Smooth muscle cell (in vitro differentiated cells): ENCODE measurements around the gene SHPK. TPM values are rescaled to one million over a fixed set of nuclear protein-coding genes. Genes with fewer than 3 reads are reported as not detected.

ENCODE experiments used
- DNase-seq: peaks from one replicate; lab custom pipeline; 2025; ENCODE audit not compliant: unreplicated experiment; lab: John Stamatoyannopoulos, UW
- H2AFZ ChIP-seq: fragments of 200-600 bp; sonication (generic); 2 replicates; pipeline ENCODE4 v1.6.0; 2016; ENCODE audit warnings: antibody characterized with exemption, low read depth, mild to moderate bottlenecking
- H3F3A ChIP-seq: fragments of 200-600 bp; sonication (generic); 2 replicates; pipeline ENCODE4 v1.6.0; 2017; ENCODE audit warnings: antibody characterized with exemption, low read depth
- H3K27ac ChIP-seq: fragments of 200-600 bp; sonication (generic); 2 replicates; pipeline ENCODE4 v1.5.1; 2016; ENCODE audit warnings: low read depth, mild to moderate bottlenecking
- H3K27me3 ChIP-seq: fragments of 200-600 bp; sonication (generic); 2 replicates; pipeline ENCODE4 v1.6.1; 2016; ENCODE audit warnings: low read depth, mild to moderate bottlenecking
- H3K36me3 ChIP-seq: fragments of 200-600 bp; sonication (generic); 2 replicates; pipeline ENCODE4 v1.5.1; 2016; ENCODE audit warnings: low read depth
- H3K4me1 ChIP-seq: fragments of 200-600 bp; sonication (generic); 2 replicates; pipeline ENCODE4 v1.5.1; 2016; ENCODE audit warnings: low read depth
- H3K4me2 ChIP-seq: fragments of 200-600 bp; sonication (generic); 2 replicates; pipeline ENCODE4 v1.6.0; 2016; ENCODE audit warnings: mild to moderate bottlenecking
- H3K4me3 ChIP-seq: fragments of 200-600 bp; sonication (generic); 2 replicates; pipeline ENCODE4 v1.5.1; 2016; ENCODE audit warnings: mild to moderate bottlenecking
- H3K79me2 ChIP-seq: fragments of 200-600 bp; sonication (generic); 2 replicates; pipeline ENCODE4 v1.6.0; 2016; ENCODE audit warnings: low read depth, mild to moderate bottlenecking
- H3K9ac ChIP-seq: fragments of 200-600 bp; sonication (generic); 2 replicates; pipeline ENCODE4 v1.6.0; 2016; ENCODE audit warnings: low read depth
- H3K9me3 ChIP-seq: fragments of 200-600 bp; sonication (generic); replicated peaks from 2 replicates; pipeline ENCODE4 v1.5.1; 2016; ENCODE audit warnings: low read depth
- H4K20me1 ChIP-seq: fragments of 200-600 bp; sonication (generic); 2 replicates; pipeline ENCODE4 v1.6.0; 2016; ENCODE audit warnings: low read depth
- CTCF ChIP-seq: fragments of 200-600 bp; sonication (generic); IDR thresholded peaks from 2 replicates; pipeline ENCODE4 v1.5.1; 2017; ENCODE audit warnings: borderline replicate concordance, mild to moderate bottlenecking, antibody characterized with exemption; ENCODE audit not compliant: insufficient read depth, poor library complexity, severe bottlenecking
- WGBS: methylation state at CpG from one replicate; pipeline ENCODE4 v1.1.7; 2016; ENCODE audit warnings: low lambda C conversion rate; 5-methylcytosine and 5-hydroxymethylcytosine counted together
- polyA plus RNA-seq: library from polyadenylated mRNA; unstranded; fragments of >200 nt; fragmentation: Nextera tagmentation; extraction: Ambion mirVana; gene quantifications from 2 replicates; pipeline ENCODE4 v1.2.1, GENCODE V29; 2016
- total RNA-seq: library from RNA; depleted of rRNA; stranded (reverse); fragments of >200 nt; gene quantifications from 2 replicates; pipeline ENCODE4 v1.2.3, GENCODE V29; 2014

SHPK gene
- total and polyA plus RNA-seq, 2 experiments from 2014 or later, result 5.3 to 9.5 TPM

DNA sequence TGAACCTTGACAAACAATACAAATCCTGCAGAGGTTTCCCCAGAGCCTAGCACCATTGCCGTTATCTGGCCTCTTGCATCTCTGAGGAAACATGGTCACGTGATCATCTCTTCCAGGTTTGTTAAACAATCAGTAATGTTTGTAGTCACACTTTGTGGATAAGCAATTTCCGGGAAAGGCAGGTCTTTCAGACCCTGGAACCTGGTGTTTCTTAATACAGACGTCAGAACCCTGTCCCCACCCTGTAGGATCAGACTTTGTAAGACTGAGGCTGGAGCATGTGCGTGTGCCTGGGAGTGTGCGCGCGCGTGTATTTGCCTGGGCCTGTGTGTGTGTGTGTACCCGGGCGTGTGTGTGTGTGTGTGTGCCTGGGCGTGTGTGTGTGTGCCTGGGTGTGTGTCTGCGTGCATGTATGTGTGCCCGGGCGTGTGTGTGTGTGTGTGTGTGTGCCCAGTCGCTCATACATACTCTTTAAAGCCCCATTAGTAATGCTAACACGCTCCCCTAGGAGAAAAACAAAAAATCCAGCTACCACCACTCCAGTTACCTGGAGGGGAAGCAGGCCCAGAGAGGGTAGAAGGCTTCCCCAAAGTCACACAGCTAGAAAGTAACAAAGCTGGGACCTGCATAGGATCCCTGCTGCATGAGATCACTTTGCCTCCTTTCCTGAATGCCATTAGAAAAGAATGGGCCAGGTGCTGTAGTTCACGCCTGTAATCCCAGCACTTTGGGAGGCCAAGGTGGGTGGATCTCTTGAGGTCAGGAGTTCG, 5.9 kb upstream of the SHPK start:
- Histone ChIP-seq H4K20me1 (no peaks in the 10 kb centered on the region), H3K27ac (no peak overlapping the region), H3K4me1 (no peaks in the 10 kb centered on the region), H2AFZ (no peak overlapping the region), H3K27me3 (no peaks in the 10 kb centered on the region), H3K79me2 (no peaks in the 10 kb centered on the region), H3K9ac (no peak overlapping the region), H3K4me3 (no peak overlapping the region), H3F3A (no peaks in the 10 kb centered on the region), H3K4me2 (no peak overlapping the region), H3K36me3 (no peaks in the 10 kb centered on the region), H3K9me3 (no peaks in the 10 kb centered on the region)
- no peak for TF ChIP-seq CTCF
- 79% methylated on average over 14 of the region's 19 CpGs for WGBS
- no peak for DNase-seq

- Histone ChIP-seq H3K36me3 (no peaks in the 10 kb centered on the region), H4K20me1 (no peaks in the 10 kb centered on the region), H3K4me3 (no peak overlapping the region), H3K9me3 (no peaks in the 10 kb centered on the region), H3K9ac (no peak overlapping the region), H3K27me3 (no peaks in the 10 kb centered on the region), H3K4me2 (no peak overlapping the region), H3F3A (no peaks in the 10 kb centered on the region), H3K4me1 (no peaks in the 10 kb centered on the region), H3K27ac (no peak overlapping the region), H2AFZ (no peak overlapping the region), H3K79me2 (no peaks in the 10 kb centered on the region)
- DNase-seq, result no peak
- 70% methylated on average over 3 of the region's 3 CpGs for WGBS
- TF ChIP-seq CTCF, result no peak
These were observed 5.0 kb upstream of the SHPK start for GRCh38 chr17:3641014-3641413.

DNA sequence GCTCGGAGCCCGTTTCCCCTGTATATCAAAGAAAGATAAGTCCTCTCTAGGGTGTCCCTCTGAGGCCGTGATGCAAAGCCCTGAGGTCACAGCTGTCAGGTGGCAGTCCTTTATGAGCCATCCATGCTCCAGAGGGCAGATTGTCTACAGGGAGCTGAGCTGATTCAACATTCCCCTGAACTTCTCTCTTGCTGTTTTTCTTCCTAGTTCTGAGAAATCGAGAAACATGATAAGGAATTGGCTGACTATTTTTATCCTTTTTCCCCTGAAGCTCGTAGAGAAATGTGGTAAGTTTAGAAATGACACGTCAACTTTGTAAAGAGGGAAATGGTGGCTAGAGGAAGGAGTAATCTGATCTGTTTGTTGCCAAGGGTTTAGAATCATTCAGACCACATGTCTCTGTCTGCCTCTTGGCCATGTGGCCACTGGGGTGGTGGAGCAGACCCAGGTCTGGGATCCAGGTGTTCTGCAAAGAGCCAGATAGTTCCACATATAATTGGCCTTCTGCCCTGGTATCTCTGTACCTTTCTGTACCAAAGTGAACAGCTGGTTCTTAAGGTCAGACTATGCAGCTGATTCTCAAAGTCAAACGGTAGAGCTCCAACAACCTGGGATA, 4.0 kb upstream of the SHPK start:
- Histone ChIP-seq H3K79me2 (peaks cover 3% of the 10 kb centered on the region), H3K4me3 (no peak overlapping the region), H3K4me1 (no peaks in the 10 kb centered on the region), H3K27me3 (no peaks in the 10 kb centered on the region), H4K20me1 (no peaks in the 10 kb centered on the region), H2AFZ (no peak overlapping the region), H3K9me3 (no peaks in the 10 kb centered on the region), H3K36me3 (no peaks in the 10 kb centered on the region), H3K27ac (no peak overlapping the region), H3K9ac (no peak overlapping the region), H3F3A (no peaks in the 10 kb centered on the region), H3K4me2 (no peak overlapping the region)
- WGBS, result 72% methylated on average over 7 of the region's 7 CpGs
- no peak for DNase-seq
- TF ChIP-seq CTCF, result no peak
